ENCODE results near the gene FAF1.

- no peak for TF ChIP-seq POLR2A (IDR thresholded peaks at IDR 0.05)
- no peak for TF ChIP-seq CTCF (IDR thresholded peaks at IDR 0.05)
Measured at GRCh38 chr1:50707824-50708223, 252.2 kb downstream of the FAF1 start.

All from right lobe of liver (tissue), 4 donors.